NCI-H345 (cell line): ENCODE results near the gene ST6GAL1.
"Not testable (repeated sequence)": the region's sequence is repeated elsewhere in the genome, so short reads cannot be mapped to it uniquely, and the experiment has no call there.

Experiments used
- DNase-seq: peaks from one replicate; lab custom pipeline; 2025; lab: John Stamatoyannopoulos, UW

Gene ST6GAL1

DNA sequence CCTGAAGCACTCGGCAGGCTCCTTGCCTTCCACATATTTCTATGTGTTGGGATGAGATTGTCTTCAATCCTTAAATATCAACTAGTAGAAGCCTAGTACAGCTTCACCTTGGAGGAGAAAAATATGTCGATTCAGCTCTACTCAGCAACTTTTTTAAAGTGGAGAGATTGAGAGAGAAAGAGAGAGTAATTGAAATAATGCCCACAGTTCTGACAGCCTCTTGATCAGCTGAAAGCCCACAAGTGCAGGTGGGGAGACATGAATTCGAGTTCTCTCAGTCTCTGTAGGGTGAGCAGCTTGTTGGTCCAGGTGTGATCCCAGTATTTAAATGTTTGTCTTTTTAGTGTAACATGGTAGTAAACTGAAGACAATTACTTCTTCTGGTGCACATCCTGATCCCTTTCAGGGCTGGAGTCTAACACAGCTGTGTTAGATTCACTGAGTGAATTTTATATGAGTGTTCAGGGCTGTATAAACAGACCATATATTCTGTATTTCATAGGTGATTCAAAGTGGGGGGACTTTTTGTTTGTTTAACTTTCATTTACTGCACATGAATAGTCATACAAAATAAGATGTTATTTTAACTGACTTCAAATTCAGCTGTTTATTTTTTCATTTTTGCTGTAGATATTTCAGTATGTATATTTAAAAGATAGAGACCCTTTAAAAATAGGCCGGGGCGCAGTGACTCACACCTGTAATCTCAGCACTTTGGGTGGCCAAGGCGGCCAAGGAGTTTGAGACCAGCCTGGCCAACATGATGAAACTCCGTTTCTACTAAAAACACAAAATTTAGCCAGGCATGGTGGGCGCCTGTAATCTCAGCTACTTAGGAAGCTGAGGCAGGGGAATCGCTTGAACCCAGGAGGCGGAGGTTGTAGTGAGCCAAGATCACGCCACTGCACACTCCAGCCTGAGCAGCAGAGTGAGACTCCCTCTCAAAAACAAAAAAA is 64.0 kb downstream of the ST6GAL1 start:
- DNase-seq, result no peak

DNA sequence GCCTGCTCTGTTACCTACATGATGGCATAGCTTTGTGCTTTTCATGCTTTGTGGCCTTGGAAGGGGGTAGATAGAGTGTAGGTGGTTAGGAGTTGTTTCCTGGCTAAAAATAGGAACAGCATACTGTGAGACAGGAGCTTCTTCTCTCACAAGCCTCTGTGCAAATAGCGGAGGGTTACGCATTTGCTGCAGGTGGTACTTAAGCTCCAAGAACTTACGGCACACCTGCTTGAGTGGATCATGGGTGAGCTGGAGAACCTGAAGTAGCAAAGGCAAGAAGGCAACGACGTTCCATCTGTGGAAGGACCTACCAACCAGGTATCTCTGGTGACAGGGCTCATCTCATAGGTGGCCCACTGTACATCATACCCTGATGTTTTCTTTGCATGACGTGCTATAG is 66.0 kb downstream of the ST6GAL1 start:
- no peak for DNase-seq

DNA sequence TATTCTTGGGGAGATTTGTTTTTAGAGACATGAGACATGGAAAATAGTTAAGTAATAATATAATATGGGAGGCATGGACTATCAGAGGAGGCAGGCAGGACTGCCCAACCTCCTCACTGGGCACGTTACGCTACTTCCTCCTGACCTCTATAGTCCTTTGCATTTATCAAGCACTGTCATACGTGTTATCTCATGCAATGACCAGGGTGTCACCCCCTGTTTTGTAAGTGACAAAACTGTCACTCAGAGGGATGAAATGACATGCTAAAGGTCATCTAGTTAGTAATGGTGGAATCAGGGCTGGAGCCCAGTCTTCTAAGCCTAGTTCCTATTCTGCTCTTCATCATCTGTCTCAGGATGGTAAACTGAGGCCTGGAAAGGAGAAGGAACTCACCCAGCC is 66.7 kb downstream of the ST6GAL1 start:
- no peak for DNase-seq

DNA sequence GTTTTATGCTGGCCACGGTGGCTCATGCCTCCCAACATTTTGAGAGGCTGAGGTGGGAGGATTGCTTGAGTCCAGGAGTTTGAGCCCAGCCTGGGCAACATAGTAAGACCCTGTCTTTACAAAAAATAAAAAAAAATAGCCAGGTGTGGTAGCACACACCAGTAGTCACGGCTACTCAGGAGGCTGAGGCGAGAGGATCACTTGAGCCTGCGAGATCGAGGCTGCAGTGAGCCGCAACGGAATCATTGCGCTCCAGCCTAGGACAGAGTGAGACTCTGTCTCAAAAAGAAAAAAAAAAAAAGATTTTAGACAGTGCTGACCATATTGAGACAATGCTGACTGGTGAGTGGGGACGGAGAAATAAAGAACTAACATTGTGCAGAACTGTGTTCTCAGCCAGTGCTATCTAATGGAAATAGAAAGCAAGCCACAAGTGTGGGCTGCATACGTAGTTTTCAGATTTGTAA is 67.2 kb downstream of the ST6GAL1 start:
- DNase-seq, result no peak

DNA sequence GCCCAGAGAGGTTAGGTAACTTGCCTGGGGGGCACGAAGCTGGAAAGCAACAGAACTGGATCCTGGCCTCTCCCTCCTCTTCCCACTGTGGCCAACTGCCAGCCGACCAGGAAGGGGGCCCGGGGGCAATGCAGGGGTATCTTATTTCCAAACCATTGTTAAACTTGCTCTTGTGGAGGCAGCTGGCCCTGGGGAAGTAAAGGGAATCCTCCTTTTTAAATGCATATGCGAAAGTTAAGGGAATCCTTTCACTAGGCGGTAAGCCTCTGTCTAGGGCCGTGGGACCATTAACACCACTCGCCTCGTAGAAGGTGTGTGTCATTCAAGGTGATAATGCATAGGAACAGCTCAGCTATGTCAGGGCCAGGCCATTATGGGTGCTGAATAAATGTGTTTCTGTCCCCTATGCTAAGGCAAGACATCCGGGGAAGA is 68.6 kb downstream of the ST6GAL1 start:
- DNase-seq, result no peak

DNA sequence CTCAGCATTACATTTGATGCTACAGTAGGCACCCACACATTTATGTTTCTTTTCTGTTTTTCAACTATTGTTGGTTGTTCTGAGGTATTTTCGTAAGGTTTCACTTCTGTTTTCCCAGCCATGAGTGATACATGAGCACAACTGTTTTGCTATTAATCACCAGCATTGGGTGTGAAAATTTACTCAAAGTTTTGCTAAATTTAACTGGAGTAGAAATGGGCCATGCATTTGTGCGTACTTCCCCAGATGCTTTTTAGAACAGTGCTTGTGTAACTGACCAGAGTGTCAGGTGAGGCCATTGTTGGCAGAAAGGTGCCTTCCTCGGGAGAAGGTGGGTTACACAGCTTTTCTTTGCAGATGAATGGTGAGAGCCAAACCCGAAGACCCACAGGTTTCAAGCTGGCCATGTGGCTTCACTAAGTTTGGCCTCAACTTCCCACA is 70.4 kb downstream of the ST6GAL1 start:
- DNase-seq, result no peak

DNA sequence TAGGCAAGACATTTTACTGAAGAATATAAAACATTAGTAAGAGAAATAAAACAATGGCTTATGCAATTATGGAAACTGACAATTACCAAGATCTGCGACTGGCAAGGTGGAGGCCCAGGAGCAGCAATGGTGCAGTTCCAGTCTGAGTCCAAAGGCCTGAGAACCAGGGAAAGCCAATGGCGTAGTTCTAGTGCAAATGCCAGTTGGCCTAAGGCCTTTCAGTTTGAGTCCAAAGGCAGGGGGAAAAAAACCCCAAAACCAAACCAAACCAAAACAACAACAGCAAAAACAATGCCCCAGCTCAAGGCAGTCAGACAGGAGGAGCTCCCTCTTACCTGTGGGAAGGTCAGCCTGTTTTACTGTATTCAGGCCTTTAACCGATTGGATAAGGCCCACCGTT is 72.6 kb downstream of the ST6GAL1 start:
- no peak for DNase-seq

DNA sequence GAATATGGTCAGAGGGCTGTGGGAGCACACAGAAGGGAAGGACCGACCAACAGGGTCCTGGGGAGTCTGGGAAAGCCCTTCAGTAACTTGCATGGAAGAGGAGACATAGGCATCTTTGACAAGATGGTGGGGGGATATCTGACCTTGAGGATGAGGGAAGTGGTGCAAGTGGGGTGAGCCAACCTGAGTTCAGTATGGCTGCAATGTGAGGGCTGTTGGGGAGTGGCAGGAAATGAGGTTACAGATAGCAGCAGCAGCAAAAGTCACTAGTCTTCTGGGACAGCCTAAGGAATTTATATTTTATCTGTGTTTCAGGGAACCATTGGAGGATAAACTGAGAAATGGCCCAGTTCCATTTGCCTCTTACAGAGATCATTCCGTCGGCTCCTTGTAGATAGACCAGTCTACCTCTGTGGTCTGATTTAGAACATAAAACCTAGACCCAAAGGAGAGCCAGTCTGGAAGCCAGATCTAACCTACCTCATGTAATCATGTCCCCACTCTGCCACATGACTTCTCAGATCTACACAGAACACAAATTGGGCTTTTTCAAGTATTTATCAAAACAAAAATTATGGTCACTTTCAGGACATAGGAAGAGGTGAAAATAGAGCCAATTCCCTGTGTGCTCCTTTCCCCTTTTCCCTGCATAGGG is 75.6 kb downstream of the ST6GAL1 start:
- DNase-seq, result no peak

DNA sequence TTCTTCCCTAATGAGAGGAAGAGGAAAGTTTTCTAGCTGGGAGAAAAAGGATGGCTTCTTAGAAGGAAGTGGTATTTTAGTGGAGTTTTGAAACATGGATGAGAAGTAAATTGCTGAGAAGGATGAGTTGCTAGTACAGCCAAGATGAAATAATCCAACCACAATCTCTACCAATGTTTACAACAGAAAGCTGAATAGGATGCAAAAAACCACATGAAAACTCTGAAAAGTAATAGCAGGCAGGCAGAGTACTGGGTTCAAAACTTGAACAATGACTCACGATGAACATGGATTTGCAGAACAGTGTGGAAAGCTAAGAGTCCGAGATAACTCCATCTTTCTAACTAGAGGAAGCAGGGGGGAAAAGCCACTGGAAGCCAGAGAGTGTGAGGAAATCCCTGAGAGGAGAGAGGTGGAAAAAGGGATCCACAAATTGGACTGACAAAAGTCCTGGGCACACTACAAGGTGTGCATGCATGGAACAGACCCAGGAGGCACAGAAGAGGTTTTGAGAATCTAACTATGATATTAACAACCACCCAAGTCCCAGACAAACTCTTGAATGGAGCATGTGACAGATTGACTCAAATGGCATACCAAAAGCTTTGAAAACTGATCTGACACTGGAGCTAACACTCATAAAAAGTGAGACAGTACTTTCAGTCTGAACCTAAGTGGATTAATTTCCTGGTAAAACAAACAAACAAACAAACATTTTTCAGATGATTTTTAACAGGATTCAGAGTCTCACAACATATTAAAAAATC is 76.7 kb downstream of the ST6GAL1 start:
- no peak for DNase-seq

DNA sequence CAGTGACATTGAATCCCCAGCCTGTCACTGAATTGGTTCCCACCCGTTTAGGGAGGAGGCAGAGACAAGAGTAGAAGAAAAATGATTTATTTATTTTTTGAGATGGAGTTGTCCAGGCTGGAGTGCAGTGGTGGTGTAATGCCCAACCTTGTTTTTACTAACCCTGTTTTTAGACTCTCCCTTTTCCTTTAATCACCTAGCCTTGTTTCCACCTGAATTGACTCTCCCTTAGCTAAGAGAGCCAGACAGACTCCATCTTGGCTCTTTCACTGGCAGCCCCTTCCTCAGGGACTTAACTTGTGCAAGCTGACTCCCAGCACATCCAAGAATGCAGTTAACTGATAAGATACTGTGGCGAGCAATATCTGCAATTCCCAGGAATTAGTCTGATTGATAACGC is 80.1 kb downstream of the ST6GAL1 start:
- DNase-seq, result not testable (repeated sequence)

DNA sequence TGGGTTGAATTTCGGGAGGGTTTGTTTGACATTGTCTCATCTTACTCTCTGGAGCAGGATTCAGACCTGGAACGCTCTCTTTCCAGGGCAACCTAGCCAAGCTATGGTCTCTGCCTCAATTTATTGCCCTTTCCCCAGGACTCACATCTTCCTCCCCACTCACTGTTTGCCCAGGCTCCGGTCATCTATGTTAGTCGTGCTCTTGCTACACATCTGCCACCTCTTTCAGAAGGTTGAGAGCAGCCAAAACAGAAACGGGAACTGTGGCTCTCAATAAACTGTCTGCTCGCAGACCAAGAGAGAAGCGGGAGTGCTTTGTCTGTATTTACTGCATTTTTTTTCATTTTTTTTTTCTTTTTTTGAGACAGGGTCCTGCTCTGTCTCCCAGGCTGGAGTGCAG is 81.6 kb downstream of the ST6GAL1 start:
- DNase-seq, result no peak

DNA sequence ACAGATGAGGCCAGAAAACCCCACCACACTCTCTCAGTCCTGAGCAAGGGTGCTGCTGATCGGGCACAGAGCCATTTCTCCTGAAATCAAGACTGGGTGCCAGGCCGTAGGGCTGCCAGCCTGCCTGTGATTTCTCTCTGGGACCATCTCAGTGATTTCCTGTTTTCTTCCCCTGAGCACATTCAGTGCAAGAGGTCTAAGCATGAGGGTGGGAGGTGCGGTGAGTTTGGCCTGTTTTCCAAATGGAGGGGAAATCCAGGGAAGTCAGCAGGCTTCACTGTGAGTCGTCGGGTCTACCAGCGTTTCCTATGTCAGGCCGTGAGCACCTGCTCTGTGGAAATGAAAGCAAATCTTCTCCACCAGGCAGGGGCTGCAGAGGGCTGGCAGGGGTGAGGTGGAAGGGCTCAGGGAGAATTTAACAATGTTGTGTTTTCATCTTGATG is 82.3 kb downstream of the ST6GAL1 start:
- DNase-seq, result no peak

DNA sequence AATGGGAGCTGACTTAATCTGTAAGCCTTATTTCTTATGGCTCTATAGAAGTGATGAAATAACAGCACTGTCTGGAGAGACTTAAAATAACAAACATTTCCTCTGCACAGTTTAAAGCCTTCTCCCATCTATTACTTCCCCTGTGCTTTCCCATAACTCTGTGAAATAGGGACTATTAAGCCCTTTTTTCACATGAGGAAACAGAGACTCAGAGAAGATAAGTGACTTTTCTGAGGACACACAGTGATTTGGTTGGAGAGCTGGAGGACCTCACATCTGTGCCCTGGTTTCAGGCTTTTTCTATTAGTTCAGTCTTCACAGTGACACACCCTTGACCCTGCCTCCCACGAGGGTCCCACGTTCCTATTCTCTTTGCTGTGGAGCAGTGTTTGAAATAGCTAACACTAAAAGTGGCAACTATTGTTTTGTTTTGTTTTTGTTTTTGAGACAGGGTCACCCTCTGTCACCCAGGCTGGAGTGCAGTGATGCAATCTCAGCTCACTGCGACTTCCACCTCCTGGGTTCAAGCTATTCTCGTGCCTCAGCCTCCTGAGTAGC is 82.9 kb downstream of the ST6GAL1 start:
- no peak for DNase-seq

DNA sequence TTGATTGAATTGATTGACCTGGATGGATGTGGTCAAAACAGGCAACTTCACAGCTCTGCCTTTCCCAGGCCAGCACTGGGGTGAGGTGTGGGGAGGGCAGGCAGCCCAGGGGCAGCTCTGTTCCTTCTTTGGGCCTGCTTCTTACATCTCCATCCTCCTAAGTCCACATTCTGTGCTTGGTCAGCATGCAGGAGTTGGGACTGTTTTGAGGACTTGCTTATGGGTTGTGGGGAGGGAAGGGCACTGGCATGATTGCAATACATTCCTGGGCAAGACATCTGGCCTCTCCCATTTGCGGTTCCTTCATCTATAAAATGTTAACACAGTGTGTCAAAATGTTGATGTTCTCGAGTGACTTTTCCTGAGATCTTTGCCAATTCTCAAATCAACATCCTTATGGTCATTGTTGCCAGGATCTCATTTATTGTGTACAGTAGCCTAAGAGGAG is 84.1 kb downstream of the ST6GAL1 start:
- no peak for DNase-seq

DNA sequence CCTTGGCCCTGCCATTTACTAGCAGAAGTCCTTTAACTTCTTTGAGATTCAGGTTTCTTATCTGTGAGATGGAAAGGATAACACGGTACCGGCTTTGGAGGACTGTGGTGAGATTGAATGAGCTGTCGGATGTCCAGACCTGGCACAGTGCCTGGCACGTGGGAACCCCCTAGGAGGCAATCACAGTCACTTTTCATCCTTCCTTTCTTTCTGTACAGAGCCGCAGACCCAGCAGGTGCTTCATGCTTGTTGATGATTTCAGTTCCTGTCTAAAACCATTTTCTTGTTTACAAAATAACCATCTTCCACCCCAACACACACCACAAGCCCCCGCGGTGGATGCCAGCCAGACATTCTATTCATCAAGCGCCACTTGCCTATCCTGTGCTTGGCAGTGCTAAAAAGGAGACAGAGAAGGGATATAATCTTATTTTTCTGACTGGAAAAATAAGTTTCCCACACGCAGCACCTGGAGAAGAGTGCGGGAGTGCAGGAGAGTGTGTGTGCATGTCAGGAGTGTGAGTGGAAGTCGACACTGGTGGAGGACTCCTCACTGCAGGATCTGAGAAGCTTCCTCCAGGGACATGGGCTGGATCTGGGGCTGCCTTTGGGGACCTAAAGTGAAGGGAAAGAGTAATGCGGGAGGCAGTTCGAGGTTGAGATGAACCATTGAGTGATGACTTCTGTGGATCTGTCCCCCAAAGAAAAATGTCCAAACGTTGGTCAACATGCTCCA is 85.7 kb downstream of the ST6GAL1 start:
- peak; percentile 63 for DNase-seq

DNA sequence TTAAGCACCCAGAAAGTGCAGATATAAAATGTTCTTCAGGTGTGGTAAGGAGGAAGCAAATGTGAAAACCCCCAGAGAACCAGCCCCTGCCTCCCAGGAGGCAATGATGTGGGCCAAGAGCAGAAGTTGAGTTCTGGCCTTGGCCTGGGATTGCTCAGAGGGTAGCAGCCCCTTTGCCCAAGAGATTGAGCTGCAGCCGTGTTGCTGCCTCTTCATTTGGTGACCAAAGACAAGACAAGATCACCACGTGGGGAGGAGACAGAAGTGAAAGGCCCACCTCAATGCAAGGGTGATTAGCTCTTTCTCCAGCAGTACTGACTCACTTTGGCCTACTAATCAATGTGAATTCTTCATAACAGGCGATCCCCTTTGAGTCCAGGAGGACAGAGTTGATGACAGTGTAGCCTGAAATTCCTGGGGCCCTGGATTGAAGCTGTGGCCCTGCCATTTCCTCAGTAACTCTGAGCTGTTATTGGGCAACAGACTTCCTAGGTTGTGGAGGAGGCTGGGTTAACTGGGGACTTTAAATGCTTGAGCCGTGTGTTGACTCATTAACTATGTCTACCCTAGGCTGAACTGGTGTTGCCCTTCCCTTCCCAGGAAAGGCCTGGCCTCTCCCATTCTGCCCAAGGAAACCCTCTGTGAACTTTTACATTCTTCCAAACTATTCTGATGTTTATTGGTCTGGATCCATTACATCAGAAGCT is 86.5 kb downstream of the ST6GAL1 start:
- no peak for DNase-seq

DNA sequence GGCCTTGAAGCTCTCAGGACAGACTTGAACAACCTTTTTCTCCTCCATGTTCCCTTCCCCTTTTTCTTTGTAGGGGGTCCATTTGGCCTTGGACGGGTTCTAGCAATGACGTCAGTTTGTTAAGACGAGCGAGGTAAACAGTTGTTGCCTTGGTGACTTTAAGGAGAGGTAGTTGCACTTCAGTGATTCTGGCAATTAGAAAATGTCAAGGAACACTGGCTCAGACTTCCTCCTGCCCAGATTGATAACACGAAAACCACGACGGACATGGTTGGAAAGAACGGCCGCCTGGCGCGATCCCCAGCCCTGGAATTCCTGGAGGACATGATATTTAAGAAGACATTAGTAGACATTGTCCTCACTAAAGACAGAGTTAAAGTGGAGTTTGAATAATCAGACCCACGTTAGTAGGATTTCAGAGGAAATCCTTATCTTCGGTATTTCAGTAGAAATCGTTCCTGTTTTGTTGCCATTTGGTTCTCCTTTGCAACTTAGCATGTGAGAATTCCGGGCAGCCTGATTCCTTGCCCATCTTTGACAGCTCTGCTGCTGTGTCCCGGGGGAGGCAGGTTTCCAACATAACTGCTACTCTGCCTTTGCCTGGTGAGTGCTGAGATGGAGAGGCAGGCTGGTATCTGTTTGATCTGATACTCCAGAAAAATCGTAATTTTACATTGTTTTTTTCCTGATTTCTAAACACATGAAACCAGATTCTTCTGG is 87.3 kb downstream of the ST6GAL1 start:
- no peak for DNase-seq

DNA sequence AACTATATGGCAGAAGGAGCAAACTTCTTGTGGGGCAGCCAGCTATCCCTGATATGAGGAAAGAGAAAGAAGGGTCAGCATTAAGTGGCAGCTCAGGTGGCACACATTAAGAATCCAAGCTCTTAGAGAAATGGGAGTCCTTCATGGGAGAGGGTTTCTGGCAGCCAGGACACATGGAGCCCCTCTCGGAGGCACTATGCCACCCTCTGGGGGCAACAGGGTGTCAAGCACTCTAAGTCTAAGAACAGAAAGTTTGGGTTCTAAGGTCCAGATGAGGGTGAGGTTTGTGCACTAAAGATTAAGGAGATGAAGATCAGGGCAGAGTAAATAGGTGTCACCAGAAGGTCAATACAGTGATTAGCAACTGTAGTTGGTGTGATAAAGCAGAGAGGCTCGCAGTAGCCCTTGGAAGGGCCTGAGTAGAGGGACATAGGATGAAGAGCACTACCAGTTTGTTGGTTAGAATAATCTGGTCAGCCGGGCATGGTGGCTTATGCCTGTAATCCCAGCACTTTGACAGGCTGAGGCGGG is 89.3 kb downstream of the ST6GAL1 start:
- DNase-seq, result no peak

DNA sequence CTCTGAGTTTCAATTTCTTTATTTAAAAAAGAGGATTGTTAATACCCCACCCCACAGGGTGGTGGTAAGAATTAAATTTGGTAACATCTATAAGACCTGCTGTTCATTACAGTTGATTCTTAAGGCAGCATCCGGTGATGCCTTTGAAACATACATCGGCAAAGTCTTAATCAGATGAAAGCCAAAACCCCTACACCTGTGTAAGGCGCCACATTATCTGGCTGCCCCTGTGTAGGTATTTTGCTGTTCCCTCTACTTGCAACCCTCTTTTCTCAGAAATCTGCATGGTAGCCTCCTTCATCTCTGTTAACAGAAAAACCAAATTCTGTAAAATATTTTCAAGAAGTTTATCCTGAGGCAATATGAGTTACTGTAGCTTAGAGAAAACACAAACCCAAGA is 90.0 kb downstream of the ST6GAL1 start:
- no peak for DNase-seq
